Prostate gland (tissue), 2 donors: Measurements from ENCODE around the gene TCERG1L. TPM values are rescaled to one million over a fixed set of nuclear protein-coding genes. Genes with fewer than 3 reads are reported as not detected.
"Not testable (repeated sequence)": the region's sequence is repeated elsewhere in the genome, so short reads cannot be mapped to it uniquely, and the experiment has no call there.

Experiments
- DNase-seq: peaks from one replicate; pipeline ENCODE4 v3.0.0-alpha.2; 2019; ENCODE audit warnings: low spot score
- H3K27ac ChIP-seq, 2 donors: fragments of 200-600 bp; sonication (generic); 2 replicates each; pipeline ENCODE4 v1.5.1; 2017 to 2019
- H3K27me3 ChIP-seq: fragments of 200-600 bp; sonication (generic); replicated peaks from 2 replicates; pipeline ENCODE4 v1.5.1; 2019; ENCODE audit not compliant: insufficient read depth
- H3K36me3 ChIP-seq, 2 donors: fragments of 200-600 bp; sonication (generic); 1 replicate in 1 of 2; 2 replicates in 1 of 2; pipeline versions ENCODE4 v1.5.1 to v1.8.1; 2017 to 2019
- H3K4me1 ChIP-seq: fragments of 200-600 bp; sonication (generic); replicated peaks from 2 replicates; pipeline ENCODE4 v1.5.1; 2019
- H3K4me3 ChIP-seq, 2 donors: fragments of 200-600 bp; sonication (generic); 2 replicates each; pipeline ENCODE4 v1.5.1; 2017 to 2019
- H3K9me3 ChIP-seq: fragments of 200-600 bp; sonication (generic); 2 replicates; pipeline ENCODE4 v1.5.1; 2017
- CTCF ChIP-seq, 4 experiments: fragments of 200-600 bp in 2 of 4; fragments of 450-650 bp in 2 of 4; sonication (generic) in 2 of 4; IDR thresholded peaks; 1 replicate in 3 of 4; 2 replicates in 1 of 4; pipeline ENCODE4 v1.5.1; 2016 to 2019; ENCODE audit warnings: antibody characterized with exemption in 4 of 4, mild to moderate bottlenecking in 2 of 4, moderate library complexity in 2 of 4
- POLR2A ChIP-seq: fragments of 450-650 bp; IDR thresholded peaks from one replicate; pipeline ENCODE4 v1.6.1; 2016; ENCODE audit warnings: antibody characterized with exemption, mild to moderate bottlenecking
- POLR2AphosphoS5 ChIP-seq: sonication (generic); formaldehyde crosslinking; IDR thresholded peaks from one replicate; pipeline ENCODE4 v1.6.1; 2017; ENCODE audit warnings: antibody characterized with exemption
- WGBS: methylation state at CpG from one replicate; pipeline ENCODE4 v1.1.5; 2018; 5-methylcytosine and 5-hydroxymethylcytosine counted together
- intact Hi-C: fragments of 100-400 bp; cut with DNase I; formaldehyde crosslinking; loops from one replicate; pipeline ENCODE4 v1.14.2; 2022
- total RNA-seq, 2 donors: library from RNA; depleted of rRNA; stranded (reverse); fragments of >200 nt; gene quantifications; one replicate each; pipeline ENCODE4 v1.1.0, GENCODE V29; 2016

The TCERG1L gene
- total RNA-seq, 2 donors from 2014 or later: 0.23 to 4.0 TPM

DNA sequence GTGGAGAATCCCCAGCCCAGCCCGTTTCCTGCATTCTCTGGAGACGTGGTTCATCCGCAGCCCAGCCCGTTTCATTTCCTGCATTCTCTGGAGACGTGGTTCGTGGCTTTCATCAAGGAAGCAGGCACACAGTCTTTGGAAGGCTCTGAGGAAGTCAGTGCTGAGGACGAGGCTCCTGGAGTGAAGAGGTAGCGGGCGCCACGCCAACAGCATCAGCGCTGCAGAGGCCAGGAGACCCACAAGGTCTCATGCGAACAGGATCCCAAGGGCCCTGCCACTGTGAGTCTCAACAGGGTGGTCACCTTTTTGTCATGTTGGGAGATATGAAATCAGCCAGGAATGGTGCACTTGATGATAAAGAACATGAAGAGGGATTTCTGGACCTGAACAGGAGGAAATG, 12.4 kb upstream of the TCERG1L start:
- no peak overlapping the region for H3K27ac ChIP-seq
- no peak for DNase-seq
- no peak overlapping the region for H3K4me3 ChIP-seq
- intact Hi-C loops: no loop called here
- 59% methylated on average over 12 of the region's 12 CpGs for WGBS
- no peaks in the 10 kb centered on the region for H3K4me1 ChIP-seq
- H3K27me3 ChIP-seq: peaks cover 10% of the 10 kb centered on the region
- H3K9me3 ChIP-seq: no peaks in the 10 kb centered on the region
- no peak for TF ChIP-seq POLR2AphosphoS5
- TF ChIP-seq POLR2A: no peak
- no peak for TF ChIP-seq CTCF (IDR thresholded peaks at IDR 0.05)
- no peaks in the 10 kb centered on the region for H3K36me3 ChIP-seq

DNA sequence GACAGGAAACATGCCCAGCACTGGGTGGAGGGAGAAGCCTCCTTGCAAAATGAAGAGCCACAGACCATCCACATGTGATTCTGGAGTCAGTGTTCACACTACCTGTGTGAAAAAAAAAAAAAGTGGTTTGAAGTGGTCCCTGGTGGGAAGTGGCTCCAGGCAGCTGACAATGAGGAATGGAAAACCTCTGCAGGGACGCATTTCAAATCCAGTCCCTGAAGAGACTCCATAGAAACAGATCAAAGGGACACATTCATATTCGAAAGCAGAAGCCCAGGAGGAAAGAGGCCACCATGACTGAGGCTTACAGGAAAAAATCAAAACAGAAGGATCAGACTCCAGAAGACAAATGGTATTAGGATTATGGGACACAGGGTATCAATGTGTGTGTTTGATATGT, 11.5 kb upstream of the TCERG1L start:
- peaks cover 10% of the 10 kb centered on the region for H3K27me3 ChIP-seq
- 55% methylated on average over 2 of the region's 2 CpGs for WGBS
- no peaks in the 10 kb centered on the region for H3K4me1 ChIP-seq
- DNase-seq: no peak
- no peaks in the 10 kb centered on the region for H3K36me3 ChIP-seq
- H3K27ac ChIP-seq: no peak overlapping the region
- TF ChIP-seq POLR2AphosphoS5 (no peak), CTCF (IDR thresholded peaks at IDR 0.05) (no peak), POLR2A (no peak)
- intact Hi-C loops: no loop called here
- H3K4me3 ChIP-seq: no peak overlapping the region
- H3K9me3 ChIP-seq: no peaks in the 10 kb centered on the region

- H3K9me3 ChIP-seq, H3K36me3 ChIP-seq, H3K4me3 ChIP-seq, H3K4me1 ChIP-seq, intact Hi-C loops, DNase-seq, H3K27ac ChIP-seq: not testable (repeated sequence)
- H3K27me3 ChIP-seq: peaks cover 10% of the 10 kb centered on the region
- 91% methylated on average over 17 of the region's 19 CpGs for WGBS
Measured at GRCh38 chr10:131322575-131322974, 11.1 kb upstream of the TCERG1L start.

DNA sequence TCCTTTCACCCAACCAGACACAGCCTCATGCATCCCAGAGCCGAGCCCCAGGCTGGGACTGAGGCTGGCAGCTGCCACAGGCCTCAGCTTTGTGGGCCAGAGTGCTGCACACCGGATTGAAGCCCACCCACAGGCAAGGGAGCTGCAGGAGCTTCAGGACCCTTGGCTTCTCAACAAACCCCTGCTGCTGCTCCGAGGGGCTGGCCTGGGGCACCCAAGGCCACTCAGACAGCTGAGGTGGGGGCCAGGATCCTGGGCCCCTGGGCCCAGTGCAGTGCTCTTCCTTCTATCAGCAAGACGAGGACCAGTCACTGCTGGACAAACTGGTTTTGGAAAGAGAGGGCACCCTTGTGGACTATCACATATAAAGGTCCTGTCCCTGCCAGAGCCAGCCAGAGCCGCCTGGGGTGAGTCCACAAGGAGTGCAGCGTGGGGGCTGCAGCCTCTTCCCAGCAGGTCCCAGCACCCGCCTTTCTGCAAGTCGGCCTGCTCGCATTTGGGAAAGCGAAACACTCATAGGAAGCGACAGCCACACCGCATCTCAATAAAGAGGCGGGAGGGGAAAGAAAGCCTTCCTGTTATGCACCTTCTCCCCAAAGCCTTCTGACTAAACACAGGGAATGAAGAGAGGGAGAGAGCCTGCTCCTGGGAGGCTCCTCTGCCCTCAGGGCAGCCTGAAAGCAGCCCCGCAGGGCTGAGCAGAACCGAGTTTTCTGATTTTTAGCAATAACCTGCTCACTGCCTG, 9.5 kb upstream of the TCERG1L start:
- no peak for TF ChIP-seq POLR2A
- TF ChIP-seq POLR2AphosphoS5: no peak
- no peak for TF ChIP-seq CTCF (IDR thresholded peaks at IDR 0.05)
- no peak for DNase-seq
- H3K27ac ChIP-seq: no peak overlapping the region
- H3K9me3 ChIP-seq: no peaks in the 10 kb centered on the region
- intact Hi-C loops: no loop called here
- no peak overlapping the region for H3K4me3 ChIP-seq
- H3K36me3 ChIP-seq: no peaks in the 10 kb centered on the region
- H3K4me1 ChIP-seq: no peaks in the 10 kb centered on the region
- peaks cover 10% of the 10 kb centered on the region for H3K27me3 ChIP-seq
- 37% methylated on average over 15 of the region's 15 CpGs for WGBS

GRCh38 chr10:131318814-131319213, 7.3 kb upstream of the TCERG1L start:
- Histone ChIP-seq H3K4me3 (no peak overlapping the region), H3K27ac (no peak overlapping the region), H3K36me3 (no peaks in the 10 kb centered on the region), H3K4me1 (no peaks in the 10 kb centered on the region), H3K9me3 (no peaks in the 10 kb centered on the region), H3K27me3 (peaks cover 9% of the 10 kb centered on the region)
- 88% methylated on average over 8 of the region's 8 CpGs for WGBS
- intact Hi-C loops: no loop called here
- no peak for TF ChIP-seq POLR2A
- TF ChIP-seq POLR2AphosphoS5: no peak
- TF ChIP-seq CTCF (IDR thresholded peaks at IDR 0.05): no peak
- no peak for DNase-seq
